Bronchus fibroblast of lung (primary cell): Measurements from ENCODE around the gene HUS1B. TPM values are rescaled to one million over a fixed set of nuclear protein-coding genes. Genes with fewer than 3 reads are reported as not detected.

Experiments
- total RNA-seq: library from RNA; depleted of rRNA; stranded (reverse); fragments of >200 nt; gene quantifications from 2 replicates; pipeline ENCODE4 v1.2.3, GENCODE V29; 2015

HUS1B gene
- total RNA-seq: 0.17 TPM in 1 of 2 replicates, not detected in the other

DNA sequence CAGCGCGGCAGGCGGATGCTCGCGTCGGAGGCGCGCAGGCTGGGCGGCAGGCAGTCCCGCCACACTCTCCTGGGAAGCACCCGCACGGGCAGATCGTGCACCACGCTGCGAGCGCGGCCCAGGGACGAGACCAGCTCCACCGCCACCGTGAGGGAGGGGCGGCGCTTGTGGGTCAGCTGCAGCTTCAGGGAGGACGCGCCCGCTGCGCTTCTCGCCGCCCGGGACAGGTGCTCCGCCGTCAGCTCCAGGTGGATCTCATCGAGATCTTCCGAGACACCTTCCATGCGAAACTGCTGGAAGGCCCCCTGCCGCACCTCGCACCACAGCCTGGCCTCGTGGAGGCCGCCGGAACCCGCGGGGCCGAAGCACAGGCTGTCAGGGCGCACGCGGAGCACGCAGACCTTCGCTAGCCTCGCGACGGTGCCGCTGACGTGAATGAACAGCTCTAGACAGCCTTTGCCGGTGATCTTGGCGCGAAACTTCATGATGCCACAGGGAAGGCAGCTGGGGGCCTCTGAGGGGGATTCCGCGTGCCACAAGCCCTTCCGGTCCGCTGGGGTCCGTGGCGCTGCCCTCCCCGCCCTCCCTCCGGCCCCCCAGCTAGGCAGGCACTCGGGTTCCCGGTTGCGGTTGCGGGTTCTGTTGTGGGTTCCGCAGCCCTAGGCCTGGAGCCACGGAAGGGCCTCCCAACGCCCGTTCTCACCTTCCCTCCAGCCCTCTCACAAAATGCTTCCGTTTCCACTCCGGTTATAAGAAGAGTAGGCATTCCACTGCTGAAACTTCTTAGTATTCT is at the start of gene HUS1B:
TSS of gene HUS1B (minus strand) at position 641 of the 793 bp plus-strand sequence. CDS start at position 485, 156 bp downstream.

DNA sequence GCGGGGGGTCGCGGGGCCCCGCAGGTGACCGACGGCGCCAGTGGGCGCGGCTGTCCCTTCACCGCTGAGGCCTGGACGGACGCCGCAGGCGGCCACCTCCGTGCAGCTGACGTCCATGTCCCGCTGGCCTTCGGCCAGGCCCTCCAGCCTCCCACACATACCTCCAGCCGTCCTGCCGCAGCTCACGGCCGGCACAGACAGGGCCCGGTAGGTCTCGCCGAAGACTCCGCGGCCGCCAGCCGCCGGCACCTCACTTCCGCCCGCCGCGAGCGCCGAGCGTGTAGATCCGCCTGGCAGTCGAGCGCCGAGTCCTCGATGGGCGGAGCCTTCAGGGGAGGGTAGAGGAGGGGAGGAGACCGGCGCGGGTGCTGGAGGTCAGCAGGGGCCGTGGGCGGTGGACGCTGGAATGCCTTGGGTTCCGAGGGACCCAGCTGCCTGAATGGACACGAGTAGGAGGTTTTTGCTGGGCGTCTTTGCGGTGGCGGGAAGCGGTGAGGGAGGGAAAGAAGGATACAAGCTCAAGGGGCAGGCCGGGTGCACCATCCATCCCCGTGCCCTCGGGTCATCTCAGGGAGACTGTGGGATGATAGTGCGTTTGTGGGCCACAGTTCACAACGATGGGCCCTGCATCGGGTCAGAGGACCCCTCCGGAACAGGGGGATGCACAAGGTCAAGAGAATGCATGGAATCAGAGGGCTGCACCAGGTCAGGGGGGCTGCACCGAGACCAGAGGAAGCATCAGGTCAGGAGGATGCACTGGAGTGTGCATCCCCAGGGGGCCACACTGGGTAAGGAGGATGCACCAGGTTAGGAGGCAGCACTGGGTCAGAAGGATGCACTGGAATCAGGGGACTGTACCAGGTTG is 36.2 kb upstream of the HUS1B start, which contains the start of gene EXOC2:
TSS of gene EXOC2 (minus strand) at position 282 of the 865 bp plus-strand sequence. CDS start 55,321 bp downstream, outside the sequence.

Other genes starting within 250 kb of the HUS1B start
- gene EXOC2, start 36.0 kb upstream of the HUS1B start, total RNA-seq: 26.0 and 30.3 TPM in 2 replicates